NCI-H1417 (cell line): ENCODE results near the gene LIPC.

Experiments
- DNase-seq, 3 experiments: peaks; one replicate each; lab custom pipeline; 2025; lab: John Stamatoyannopoulos, UW

The LIPC gene

DNA sequence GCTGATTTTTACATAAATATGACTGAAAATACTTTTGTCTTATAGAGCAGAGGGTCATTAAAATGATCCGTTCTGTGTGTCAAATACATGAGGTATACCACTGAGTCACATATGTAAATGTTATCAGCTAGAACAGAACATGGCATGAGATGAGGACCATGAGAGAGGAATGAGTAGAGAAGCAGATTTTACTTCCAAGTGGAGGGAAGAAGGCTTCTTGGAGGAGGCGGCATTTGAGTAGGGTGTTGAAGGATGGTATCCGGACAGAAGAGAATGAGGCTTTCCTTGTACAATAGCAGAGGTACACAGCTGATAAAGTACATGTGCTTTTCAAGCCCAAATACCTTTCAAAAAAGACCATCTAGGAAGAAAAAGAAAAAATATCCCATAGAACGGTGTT lies 4.8 kb downstream of the LIPC start:
- no peak for DNase-seq

DNA sequence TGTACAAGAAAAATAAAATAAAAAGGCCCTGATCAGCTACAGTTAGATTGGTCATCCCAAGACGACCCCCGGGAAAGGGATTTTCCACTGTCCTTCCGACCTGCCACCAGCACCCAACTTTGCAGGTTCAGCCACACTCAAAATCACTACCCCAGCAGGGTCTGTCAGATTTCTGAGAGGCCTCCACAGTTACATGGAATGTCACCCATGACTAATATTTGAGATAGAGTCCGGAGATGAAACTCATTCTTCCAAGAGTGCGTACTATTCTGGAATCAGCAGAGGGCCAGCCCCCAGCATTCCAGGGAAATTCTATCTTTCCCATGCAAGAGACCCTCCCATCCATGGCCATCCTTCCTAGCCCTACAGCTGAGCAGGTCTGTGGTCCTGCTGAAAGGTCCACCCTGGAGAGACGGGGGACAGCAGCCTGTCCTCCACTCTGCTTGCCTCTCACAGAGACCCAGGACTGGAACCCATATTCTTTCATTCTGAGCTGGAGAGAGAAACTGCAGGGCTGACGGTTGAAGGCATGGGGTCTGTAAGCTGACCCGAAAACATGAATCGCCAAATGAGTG lies 5.8 kb downstream of the LIPC start:
- DNase-seq, result no peak

GRCh38 chr15:58438111-58438510 lies 6.3 kb downstream of the LIPC start:
- DNase-seq, result no peak

GRCh38 chr15:58438956-58439355 lies 7.2 kb downstream of the LIPC start:
- peak in 2 of 3 experiments; percentile 29 to 33 for DNase-seq

GRCh38 chr15:58440158-58440910 lies 8.5 kb downstream of the LIPC start:
- DNase-seq, result no peak

GRCh38 chr15:58440922-58441321 lies 9.1 kb downstream of the LIPC start:
- DNase-seq, result no peak

DNA sequence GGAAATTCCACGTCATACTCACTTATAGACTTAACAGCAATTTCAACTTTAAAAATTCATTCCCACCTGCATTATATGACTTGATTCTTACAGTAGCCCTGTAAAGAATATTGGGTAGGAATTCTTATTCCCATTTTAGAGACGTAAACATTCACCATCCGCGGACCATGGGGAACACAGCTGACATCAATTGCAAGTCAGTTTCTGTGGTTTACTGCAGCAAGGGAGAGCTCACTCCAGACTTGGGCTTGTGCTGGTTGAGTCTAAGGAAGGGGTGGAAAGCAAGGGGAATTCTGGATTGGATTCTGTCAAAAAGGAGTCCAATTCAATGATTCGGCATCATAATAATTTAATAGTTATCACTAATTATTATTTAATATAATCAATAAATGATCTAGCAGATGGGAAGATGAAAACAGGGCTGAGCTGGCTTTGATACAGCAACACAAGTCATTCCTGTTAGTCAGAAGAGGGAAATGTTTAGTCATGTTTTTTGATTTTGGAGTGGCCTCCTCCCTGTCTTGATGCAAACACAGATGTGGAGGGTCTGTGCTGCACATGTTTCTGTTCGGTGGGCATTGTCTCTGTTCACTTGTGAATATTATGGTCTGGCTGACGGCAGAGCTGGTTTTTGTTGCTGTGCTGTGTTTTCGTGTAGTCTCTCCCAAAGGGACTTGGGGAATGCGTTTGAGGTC lies 9.7 kb downstream of the LIPC start:
- DNase-seq, result no peak

DNA sequence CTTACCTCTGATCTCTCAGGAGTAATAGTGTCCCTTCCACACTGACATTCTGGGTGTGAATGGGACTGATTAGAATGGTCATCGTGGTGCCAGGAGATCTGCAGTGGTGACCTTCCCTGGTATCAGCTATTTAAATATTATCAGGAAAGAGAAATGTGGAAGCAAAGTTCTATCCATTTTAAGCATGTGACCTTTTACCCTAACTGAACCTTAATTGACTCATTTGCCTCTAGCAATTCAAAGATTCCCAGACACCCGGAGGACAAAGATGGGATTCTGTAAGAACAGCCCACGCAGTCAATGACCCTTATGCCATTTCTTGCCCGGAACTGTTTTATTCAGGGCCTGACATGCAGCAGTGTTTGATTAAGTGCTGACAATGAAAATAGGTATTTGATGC lies 10.3 kb downstream of the LIPC start:
- DNase-seq, result no peak

DNA sequence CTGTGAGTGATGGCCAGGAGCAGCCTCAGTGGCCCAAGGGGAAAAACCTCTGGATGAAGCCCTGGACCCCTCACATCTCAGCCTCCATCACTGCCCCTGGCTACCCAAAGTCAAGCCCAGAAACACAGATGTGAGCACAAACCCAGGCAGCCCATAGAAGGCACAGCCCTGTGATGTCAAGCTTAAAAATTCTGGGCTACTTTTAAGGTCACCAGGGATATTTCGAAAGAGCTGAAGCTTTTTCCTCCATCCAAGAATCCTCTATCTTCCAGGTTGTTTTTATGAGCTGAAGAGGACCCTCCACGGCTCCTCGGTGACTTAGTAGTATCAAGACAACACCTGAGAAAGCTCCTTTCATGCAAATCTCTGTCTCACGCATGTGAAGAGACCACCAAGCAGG lies 11.5 kb downstream of the LIPC start:
- DNase-seq, result no peak

GRCh38 chr15:58444056-58444455 lies 12.3 kb downstream of the LIPC start:
- no peak for DNase-seq

DNA sequence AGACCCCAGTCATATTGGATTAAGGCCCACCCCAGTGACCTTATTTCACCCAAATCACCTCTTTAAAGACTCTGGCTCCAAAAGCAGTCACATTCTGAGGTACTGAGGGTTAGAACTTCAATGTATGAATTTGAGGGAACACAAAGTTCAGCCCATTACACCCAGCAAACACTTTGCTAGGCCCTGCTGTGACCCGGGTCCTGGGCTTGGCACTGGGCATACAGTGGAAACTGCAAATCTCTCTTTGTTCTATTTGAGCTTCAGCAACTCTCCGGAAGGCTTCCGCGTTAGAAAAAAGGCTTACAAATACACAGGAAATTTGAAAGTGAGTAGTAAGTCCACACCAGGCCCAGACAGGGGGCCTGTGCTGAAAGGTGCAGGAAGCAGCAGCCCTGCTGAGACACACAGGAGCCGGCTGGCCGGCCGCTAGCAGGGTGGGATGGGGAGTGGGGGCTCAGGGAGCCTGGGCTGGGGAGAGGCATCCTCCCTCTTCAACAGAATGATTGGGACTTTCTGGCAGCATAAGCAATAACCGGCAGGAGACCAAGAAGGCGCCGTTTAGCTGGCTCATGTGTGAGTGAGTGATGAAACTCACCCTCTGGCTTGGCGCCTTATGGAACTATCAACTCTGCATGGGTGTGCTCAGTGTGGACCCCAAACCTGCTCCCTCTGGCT lies 13.0 kb downstream of the LIPC start:
- no peak for DNase-seq

- no peak for DNase-seq
Observed at GRCh38 chr15:58445865-58446264, 14.1 kb downstream of the LIPC start.

- DNase-seq, result no peak
Observed at GRCh38 chr15:58446521-58446920, 14.7 kb downstream of the LIPC start.

DNA sequence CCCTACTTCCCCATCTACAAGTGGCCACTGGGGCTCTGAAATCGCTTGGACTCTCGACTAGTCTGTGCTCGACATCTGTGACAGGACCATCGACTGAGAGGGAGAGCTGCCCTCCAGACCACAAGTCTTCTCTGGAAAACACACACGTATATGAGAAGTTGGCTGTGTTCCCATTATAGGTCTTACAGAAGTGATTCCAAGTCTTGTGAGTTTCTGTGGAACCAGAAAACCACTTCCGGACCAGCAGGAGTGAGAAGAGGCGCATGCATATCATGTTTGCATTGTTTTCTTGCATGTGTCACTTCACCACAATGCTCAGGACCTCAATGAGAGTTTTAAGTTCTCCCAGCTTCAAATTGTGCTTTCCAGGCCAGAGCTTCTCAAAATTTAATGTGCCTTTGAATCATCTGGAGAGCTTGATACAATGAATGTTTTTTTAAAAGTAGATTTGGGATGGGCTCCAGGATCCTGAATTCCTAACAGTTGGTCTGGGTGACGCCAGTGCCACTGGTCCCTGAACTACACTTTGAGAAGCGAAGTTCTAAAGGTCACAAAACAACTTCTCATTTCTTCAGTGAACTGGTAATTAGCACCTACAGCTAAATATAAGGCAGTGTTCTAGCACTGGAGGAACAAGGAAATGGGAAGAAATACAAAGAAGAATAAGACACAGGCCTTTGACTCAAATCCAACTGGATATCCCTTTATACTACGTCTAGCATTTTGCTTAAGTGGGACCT lies 15.7 kb downstream of the LIPC start:
- no peak for DNase-seq

DNA sequence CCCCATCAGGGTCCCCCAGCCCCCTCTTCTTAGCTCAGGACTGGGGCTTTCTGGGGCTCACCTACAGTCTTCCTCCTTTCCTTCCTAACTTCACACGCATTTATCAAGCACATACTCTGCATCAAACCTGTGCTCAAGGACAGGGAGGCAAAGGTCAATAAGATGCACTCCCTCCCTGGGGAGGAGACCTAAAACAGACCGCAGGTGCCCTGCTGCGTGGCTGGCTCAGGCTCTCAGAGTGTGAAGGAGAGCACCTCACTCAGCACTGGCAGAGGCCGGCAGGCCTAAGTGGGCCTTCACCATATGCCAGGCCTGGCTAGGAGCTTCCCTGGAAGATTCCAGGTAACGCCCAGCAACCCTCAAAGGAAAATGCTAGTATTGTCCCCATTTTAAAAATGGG lies 16.5 kb downstream of the LIPC start:
- DNase-seq, result no peak

- no peak for DNase-seq
Observed at GRCh38 chr15:58448906-58449305, 17.1 kb downstream of the LIPC start.

DNA sequence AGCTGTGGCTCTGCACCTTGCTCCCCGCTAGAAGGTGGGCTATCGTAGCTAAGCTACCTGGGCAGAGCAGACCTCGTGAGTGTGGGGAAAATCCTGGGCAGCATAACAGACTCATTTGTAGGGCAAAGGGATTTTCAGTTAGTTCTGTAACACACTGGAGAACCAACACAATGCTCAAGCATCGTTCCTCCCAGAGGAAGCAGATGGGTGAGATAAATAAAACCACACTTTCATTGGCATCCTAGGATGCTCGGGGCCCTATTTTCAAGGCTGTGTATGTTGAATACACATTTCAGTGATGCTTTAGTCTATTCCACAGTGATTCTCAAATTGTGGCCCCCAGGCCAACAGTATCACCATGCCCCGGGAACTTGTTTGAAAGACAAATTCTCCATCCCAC lies 20.0 kb downstream of the LIPC start:
- DNase-seq, result no peak

DNA sequence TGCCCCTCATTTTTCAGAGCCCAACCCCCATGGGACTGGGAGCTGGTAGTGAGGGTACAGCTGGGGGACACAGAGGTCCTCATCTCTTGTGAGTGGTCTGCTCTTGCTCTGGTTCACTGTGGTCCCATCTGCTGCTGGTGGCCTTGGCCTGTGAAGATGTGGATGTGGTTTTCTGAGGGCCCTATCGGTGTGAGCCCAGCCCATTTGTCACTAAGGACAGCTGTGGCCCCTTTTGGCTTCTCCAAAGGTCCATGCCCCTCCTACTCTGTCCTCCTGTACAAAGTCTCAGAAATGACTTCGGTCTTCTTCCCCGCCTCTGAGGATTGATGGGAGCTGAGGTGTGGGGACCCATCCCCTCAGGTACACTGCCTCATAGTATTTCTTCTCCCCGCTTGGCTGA lies 21.0 kb downstream of the LIPC start:
- DNase-seq, result no peak

DNA sequence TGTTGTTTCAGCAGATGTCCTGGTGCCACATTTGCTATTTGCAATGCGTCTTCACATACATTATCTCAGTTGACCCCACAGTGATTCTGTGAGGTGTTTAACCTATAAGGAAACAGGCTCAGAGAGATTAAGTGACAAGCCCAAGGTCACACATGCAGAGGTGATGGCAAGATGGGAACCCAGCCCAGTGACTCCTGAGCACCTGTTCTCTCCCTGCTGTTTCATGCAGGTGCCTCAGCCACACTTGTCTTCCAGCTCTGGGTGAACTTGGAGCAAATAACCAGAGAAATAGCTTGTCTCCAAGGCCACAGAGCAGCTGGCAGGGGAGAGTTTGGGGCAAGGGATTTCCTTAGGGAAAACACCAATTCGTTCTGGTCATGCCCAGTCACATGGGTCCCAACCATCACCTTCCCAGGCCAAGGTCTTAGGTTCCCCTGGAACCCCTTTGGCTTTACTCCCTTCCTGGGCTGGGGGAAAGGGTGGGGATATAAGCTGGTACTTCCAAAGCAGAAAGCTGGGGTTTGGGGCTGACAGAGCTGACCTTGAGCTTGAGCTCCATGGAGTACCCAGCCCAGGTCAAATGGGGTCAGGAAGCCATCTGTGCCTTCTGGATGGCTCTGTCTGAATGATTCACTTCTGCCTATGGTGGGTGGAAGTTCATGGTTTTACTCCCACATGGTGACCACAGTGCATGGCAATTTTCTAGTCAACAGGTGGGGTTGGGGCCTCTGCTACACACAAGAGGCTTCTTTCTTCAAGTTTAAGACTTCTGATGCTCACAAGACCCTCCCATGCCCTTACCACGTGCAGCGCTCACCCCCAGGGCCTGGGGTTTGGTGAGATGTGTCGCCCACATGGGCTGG lies 22.4 kb downstream of the LIPC start:
- DNase-seq, result no peak

- DNase-seq, result peak; percentile 46 to 85 (median 58)
Observed at GRCh38 chr15:58454950-58455401, 23.2 kb downstream of the LIPC start.

DNA sequence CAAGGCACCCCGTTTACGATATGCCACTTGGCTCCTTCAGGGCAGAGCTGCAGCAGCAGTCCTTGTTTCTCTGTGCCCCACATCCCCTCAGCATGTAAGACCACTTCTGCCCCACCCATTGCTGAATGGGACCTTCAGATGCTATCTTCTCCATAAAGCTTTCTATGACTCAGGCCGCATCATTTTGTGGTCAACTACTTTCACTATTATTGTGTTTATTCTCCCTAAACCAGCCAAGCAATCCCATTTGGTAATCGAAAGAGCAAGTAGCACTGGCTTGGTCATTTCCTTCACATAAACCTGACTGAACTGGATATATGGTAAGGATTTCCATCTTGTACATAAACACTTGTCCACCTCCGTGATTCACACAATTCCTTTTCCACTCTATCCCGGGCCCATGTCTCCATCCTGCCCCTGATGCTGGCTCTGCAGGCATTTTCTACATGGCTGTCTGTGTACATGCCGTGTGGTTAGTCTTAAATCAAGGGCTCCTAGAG lies 25.7 kb downstream of the LIPC start:
- DNase-seq, result no peak
